Panc1 (cell line): ENCODE measurements around the gene TAOK3. TPM values are rescaled to one million over a fixed set of nuclear protein-coding genes. Genes with fewer than 3 reads are reported as not detected.

ENCODE experiments used
- ATAC-seq: fragments of 200-7000 bp; cut with Tn5 transposase; 2 replicates; pipeline ENCODE4 v1.9.1; 2020; ENCODE audit warnings: mild to moderate bottlenecking, moderate library complexity
- BruUV-seq: library from RNA; stranded (reverse); fragments of 400-500 nt; replicated peaks from 2 replicates; lab custom pipeline; 2021; lab: Mats Ljungman, UMichigan
- CTCF ChIA-PET: fragments of 300-600 bp; sonication (Branson Sonifier 250); formaldehyde crosslinking; loops from one replicate; lab custom pipeline; 2022; ENCODE audit warnings: antibody characterized with exemption; lab: Charles Lee
- POLR2A ChIA-PET: fragments of 300-600 bp; sonication (Branson Sonifier 250); formaldehyde crosslinking; loops from one replicate; lab custom pipeline; 2022; ENCODE audit warnings: antibody characterized with exemption; lab: Charles Lee
- DNase-seq: peaks from one replicate; pipeline ENCODE4 v3.0.0-alpha.2; 2010; ENCODE audit warnings: low read depth, low spot score
- H3K27ac ChIP-seq: 2 replicates; pipeline ENCODE4 v1.5.1; 2011; ENCODE audit warnings: mild to moderate bottlenecking, low read length, inconsistent platforms
- H3K27me3 ChIP-seq: fragments of 200-500 bp; sonication (Bioruptor generic); 2 replicates; pipeline ENCODE4 v1.6.0; 2014; ENCODE audit warnings: low read length, inconsistent platforms; ENCODE audit not compliant: control insufficient read depth, insufficient read depth
- H3K36me3 ChIP-seq: fragments of 200-500 bp; sonication (Bioruptor generic); 2 replicates; pipeline ENCODE4 v1.5.1; 2014; ENCODE audit warnings: inconsistent platforms, mild to moderate bottlenecking, low read length, moderate library complexity; ENCODE audit not compliant: control insufficient read depth, insufficient read depth
- H3K4me1 ChIP-seq: 2 replicates; pipeline ENCODE4 v1.5.1; 2011; ENCODE audit warnings: inconsistent platforms, mild to moderate bottlenecking, low read length, moderate library complexity; ENCODE audit not compliant: control insufficient read depth, insufficient read depth
- H3K4me3 ChIP-seq, 2 experiments: 2 replicates each; pipeline ENCODE4 v1.5.1; 2011 to 2012; ENCODE audit warnings: low read depth in 2 of 2, low read length in 2 of 2, mild to moderate bottlenecking in 2 of 2, inconsistent platforms in 1 of 2, moderate library complexity in 1 of 2
- H3K9me3 ChIP-seq: fragments of 200-500 bp; sonication (Bioruptor generic); 2 replicates; pipeline ENCODE4 v1.5.1; 2014; ENCODE audit warnings: low read depth, mild to moderate bottlenecking, inconsistent platforms, low read length, moderate library complexity; ENCODE audit not compliant: control insufficient read depth, insufficient read depth
- CTCF ChIP-seq: fragments of 450-650 bp; IDR thresholded peaks from 2 replicates; pipeline ENCODE4 v1.5.1; 2017; ENCODE audit warnings: mild to moderate bottlenecking
- POLR2AphosphoS5 ChIP-seq: IDR thresholded peaks from 2 replicates; pipeline ENCODE4 v1.6.1; 2012; ENCODE audit warnings: mild to moderate bottlenecking, low read depth, low read length, moderate library complexity
- REST ChIP-seq, 2 experiments: IDR thresholded peaks; 2 replicates each; pipeline ENCODE4 v1.6.1; 2011 to 2012; ENCODE audit warnings: low read depth in 2 of 2, control low read depth in 1 of 2, low read length in 1 of 2, mild to moderate bottlenecking in 1 of 2, moderate library complexity in 1 of 2; ENCODE audit not compliant: insufficient read depth in 1 of 2
- SIN3A ChIP-seq: IDR thresholded peaks from 2 replicates; pipeline ENCODE4 v1.6.1; 2012; ENCODE audit warnings: low read depth, mild to moderate bottlenecking, low read length, moderate library complexity, borderline replicate concordance; ENCODE audit not compliant: insufficient read depth
- TCF7L2 ChIP-seq: IDR thresholded peaks from 2 replicates; pipeline ENCODE4 v1.6.1; 2011; ENCODE audit warnings: mild to moderate bottlenecking, low read depth, low read length, inconsistent platforms
- in situ Hi-C: cut with HindIII; loops from 2 replicates; pipeline ENCODE4 v1.10.0; 2016; ENCODE audit warnings: low sequenced_read_pairs, low pct_unique_long_range_greater_than_20kb
- intact Hi-C: fragments of 100-400 bp; cut with micrococcal nuclease; formaldehyde crosslinking; loops from one replicate; pipeline ENCODE4 v1.10.0; 2022; ENCODE audit not compliant: unreplicated experiment
- total RNA-seq: library from RNA; stranded (reverse); gene quantifications from one replicate; pipeline ENCODE4 v1.2.1, GENCODE V29; 2021; ENCODE audit not compliant: unreplicated experiment

The TAOK3 gene
- total RNA-seq, 1 experiment from 2014 or later: 30.5 TPM

GRCh38 chr12:118219772-118220171 is 152.9 kb downstream of the TAOK3 start:
- no TSS peak for BruUV-seq
- Histone ChIP-seq H3K4me3 (no peak overlapping the region), H3K27me3 (no peaks in the 10 kb centered on the region), H3K9me3 (no peaks in the 10 kb centered on the region), H3K27ac (no peak overlapping the region), H3K36me3 (no peaks in the 10 kb centered on the region), H3K4me1 (no peaks in the 10 kb centered on the region)
- CTCF ChIA-PET: no interaction called here
- POLR2A ChIA-PET: no interaction called here
- ATAC-seq (no peak), DNase-seq (no peak)
- no peak for TF ChIP-seq POLR2AphosphoS5
- no peak for TF ChIP-seq SIN3A
- TF ChIP-seq CTCF: no peak
- no peak for TF ChIP-seq TCF7L2
- no peak for TF ChIP-seq REST (IDR thresholded peaks at IDR 0.05; ENCODE audit: insufficient read depth in 1 of 2, low read depth in 2 of 2, low read length in 1 of 2)
- in situ Hi-C loops: no loop called here
- intact Hi-C loops: no loop called here

GRCh38 chr12:118219106-118219505 is 153.6 kb downstream of the TAOK3 start:
- in situ Hi-C loops: no loop called here
- ChIA-PET POLR2A (no interaction called here), CTCF (no interaction called here)
- no TSS peak for BruUV-seq
- Histone ChIP-seq H3K27me3 (no peaks in the 10 kb centered on the region), H3K36me3 (no peaks in the 10 kb centered on the region), H3K4me1 (no peaks in the 10 kb centered on the region), H3K9me3 (no peaks in the 10 kb centered on the region), H3K4me3 (no peak overlapping the region), H3K27ac (no peak overlapping the region)
- DNase-seq (no peak), ATAC-seq (no peak)
- TF ChIP-seq CTCF: no peak
- TF ChIP-seq REST (IDR thresholded peaks at IDR 0.05; ENCODE audit: insufficient read depth in 1 of 2, low read depth in 2 of 2, low read length in 1 of 2): no peak
- no peak for TF ChIP-seq POLR2AphosphoS5
- no peak for TF ChIP-seq TCF7L2
- TF ChIP-seq SIN3A: no peak
- intact Hi-C loops: no loop called here
